Superior temporal gyrus (tissue), 1 donor: ENCODE data around the gene TMEM170A.
"Not testable (repeated sequence)": the region's sequence is repeated elsewhere in the genome, so short reads cannot be mapped to it uniquely, and the experiment has no call there.

Experiments
- DNase-seq: peaks from one replicate; pipeline ENCODE4 v3.0.0-alpha.2; 2016; ENCODE audit errors: extremely low spot score

TMEM170A gene

GRCh38 chr16:75481475-75481874 is 17.0 kb upstream of the TMEM170A start:
- DNase-seq, result no peak

GRCh38 chr16:75479421-75479990 is 15.0 kb upstream of the TMEM170A start:
- no peak for DNase-seq

- DNase-seq, result no peak
Measured at GRCh38 chr16:75478480-75479345, 14.2 kb upstream of the TMEM170A start.

GRCh38 chr16:75477680-75478473 is 13.4 kb upstream of the TMEM170A start:
- DNase-seq, result no peak

- no peak for DNase-seq
Measured at GRCh38 chr16:75476817-75477216, 12.3 kb upstream of the TMEM170A start.

GRCh38 chr16:75475420-75475847 is 10.9 kb upstream of the TMEM170A start:
- no peak for DNase-seq

- DNase-seq, result no peak
Measured at GRCh38 chr16:75472908-75473877, 8.7 kb upstream of the TMEM170A start.

- peak; percentile 94 for DNase-seq
Measured at GRCh38 chr16:75471723-75472633, 7.5 kb upstream of the TMEM170A start.

GRCh38 chr16:75466760-75467159 is 2.3 kb upstream of the TMEM170A start:
- DNase-seq, result no peak

- peak; percentile 51 for DNase-seq
Measured at GRCh38 chr16:75463389-75464121, 934 bp downstream of the TMEM170A start.

- DNase-seq, result no peak
Measured at GRCh38 chr16:75462806-75463205, 1.7 kb downstream of the TMEM170A start.

GRCh38 chr16:75461575-75461974 is 2.9 kb downstream of the TMEM170A start:
- DNase-seq, result no peak

- DNase-seq, result no peak
Measured at GRCh38 chr16:75460446-75460845, 4.0 kb downstream of the TMEM170A start.

- DNase-seq, result no peak
Measured at GRCh38 chr16:75459691-75460090, 4.8 kb downstream of the TMEM170A start.

- DNase-seq, result no peak
Measured at GRCh38 chr16:75458439-75458838, 6.0 kb downstream of the TMEM170A start.

GRCh38 chr16:75458029-75458428 is 6.5 kb downstream of the TMEM170A start:
- DNase-seq, result no peak

- no peak for DNase-seq
Measured at GRCh38 chr16:75457485-75458021, 6.9 kb downstream of the TMEM170A start.

- no peak for DNase-seq
Measured at GRCh38 chr16:75456971-75457370, 7.5 kb downstream of the TMEM170A start.

GRCh38 chr16:75456486-75456885 is 8.0 kb downstream of the TMEM170A start:
- not testable (repeated sequence) for DNase-seq
